Measurements from ENCODE around the gene SLC7A6. TPM values are rescaled to one million over a fixed set of nuclear protein-coding genes. Genes with fewer than 3 reads are reported as not detected.

SLC7A6 gene
- total and polyA plus RNA-seq, 10 of the 15 experiments (the other 5 are each of a cell fraction or from before 2014, with no cell fraction given) = 8.2 to 60.4 (median 28.6) TPM

- TF ChIP-seq TARDBP (IDR thresholded peaks at IDR 0.05; ENCODE audit: borderline replicate concordance) (0 out of 2 replicates have a peak, but pooled peaks have one; percentile 14), BCL3 (IDR thresholded peaks at IDR 0.05; ENCODE audit: borderline replicate concordance, insufficient read depth, low read depth, low read length, poor library complexity, severe bottlenecking) (peak; percentile 21), SKIL (IDR thresholded peaks at IDR 0.05; ENCODE audit: low read depth, poor library complexity, severe bottlenecking) (no peak), ZBED1 (IDR thresholded peaks at IDR 0.05; ENCODE audit: borderline replicate concordance) (peak; percentile 95), FOXM1 (IDR thresholded peaks at IDR 0.05; ENCODE audit: low read depth, low read length) (no peak), NR2C1 (IDR thresholded peaks at IDR 0.05) (0 out of 2 replicates have a peak, but pooled peaks have one; percentile 17), SIX5 (IDR thresholded peaks at IDR 0.05; ENCODE audit: low read depth, low read length, severe bottlenecking) (no peak), GABPA (IDR thresholded peaks at IDR 0.05; ENCODE audit: low read depth) (no peak), CREB1 (IDR thresholded peaks at IDR 0.05; ENCODE audit: low read depth) (peak; percentile 45; the same call in 1 of the 2 replicates), NFYA (IDR thresholded peaks at IDR 0.05; ENCODE audit: borderline replicate concordance, low read depth, low read length) (no peak), RELA (IDR thresholded peaks at IDR 0.05; ENCODE audit: borderline replicate concordance, partially characterized antibody) (no peak), RBBP5 (conservative IDR thresholded peaks at IDR 0.05) (no peak), KLF5 (IDR thresholded peaks at IDR 0.05; ENCODE audit: partially characterized antibody) (no peak), CBX5 (IDR thresholded peaks at IDR 0.05; ENCODE audit: low read depth) (0 out of 2 replicates have a peak, but pooled peaks have one; percentile 38), IRF5 (IDR thresholded peaks at IDR 0.05; ENCODE audit: borderline replicate concordance) (no peak), SREBF2 (IDR thresholded peaks at IDR 0.05; ENCODE audit: low read length) (no peak), E2F4 (IDR thresholded peaks at IDR 0.05; ENCODE audit: low read depth, low read length) (no peak), POLR2A (IDR thresholded peaks at IDR 0.05; ENCODE audit: low read depth, low read length) (peak; percentile 81), BACH1 (IDR thresholded peaks at IDR 0.05; ENCODE audit: borderline replicate concordance) (peak; percentile 99), YY1 (IDR thresholded peaks at IDR 0.05; ENCODE audit: low read depth, low read length) (0 out of 2 replicates have a peak, but pooled peaks have one; percentile 42), MXI1 (IDR thresholded peaks at IDR 0.05; ENCODE audit: low read depth, low read length) (peak; percentile 4; the same call in 1 of the 2 replicates), SIN3A (IDR thresholded peaks at IDR 0.05; ENCODE audit: low read depth, low read length) (peak; percentile 67), SUPT20H (IDR thresholded peaks at IDR 0.05; ENCODE audit: borderline replicate concordance, control insufficient read depth, low read depth, low read length) (no peak), TCF3 (IDR thresholded peaks at IDR 0.05; ENCODE audit: borderline replicate concordance, insufficient read depth, low read depth, low read length) (peak; percentile 45; the same call in 1 of the 2 replicates)
Measured at GRCh38 chr16:68264128-68265077, at the start of gene SLC7A6 (continued).

Data from GM12878 (cell line).